CD8-positive, alpha-beta memory T cell (primary cell): ENCODE data around the gene MKKS. TPM values are rescaled to one million over a fixed set of nuclear protein-coding genes. Genes with fewer than 3 reads are reported as not detected.

Experiments
- CTCF ChIA-PET: fragments of 350-600 bp; sonication (Branson Sonifier 250); formaldehyde crosslinking; loops from one replicate; lab custom pipeline; 2021; ENCODE audit warnings: antibody characterized with exemption; lab: Charles Lee
- POLR2A ChIA-PET: fragments of 350-600 bp; sonication (Branson Sonifier 250); formaldehyde crosslinking; loops from one replicate; lab custom pipeline; 2021; ENCODE audit warnings: antibody characterized with exemption; lab: Charles Lee
- DNase-seq, 5 donors: peaks; one replicate each; pipeline versions ENCODE4 v3.0.0 to v3.0.0-alpha.2; 2020 to 2022; ENCODE audit warnings: mixed read lengths in 1 of 5
- H3K27ac ChIP-seq: one replicate; pipeline ENCODE4 v1.7.0; 2013; ENCODE audit warnings: low read depth, mild to moderate bottlenecking, low read length, moderate library complexity
- H3K27me3 ChIP-seq: 2 replicates; pipeline ENCODE4 v1.7.0; 2013; ENCODE audit warnings: low read length, mild to moderate bottlenecking; ENCODE audit not compliant: insufficient read depth, poor library complexity, severe bottlenecking
- H3K36me3 ChIP-seq: 2 replicates; pipeline ENCODE4 v1.7.0; 2013; ENCODE audit warnings: mild to moderate bottlenecking, low read length, moderate library complexity; ENCODE audit not compliant: insufficient read depth
- H3K4me1 ChIP-seq: 2 replicates; pipeline ENCODE4 v1.7.0; 2013; ENCODE audit warnings: mild to moderate bottlenecking, low read length, moderate library complexity; ENCODE audit not compliant: insufficient read depth
- H3K4me3 ChIP-seq: 2 replicates; pipeline ENCODE4 v1.7.0; 2013; ENCODE audit warnings: mild to moderate bottlenecking, low read length
- H3K9me3 ChIP-seq: 2 replicates; pipeline ENCODE4 v1.7.0; 2013; ENCODE audit warnings: mild to moderate bottlenecking, low read length
- H3K27ac Mint-ChIP-seq, 8 donors: one replicate each; pipeline ENCODE4 v1.8.0; 2020 to 2021; ENCODE audit warnings: mixed read lengths in 8 of 8, mild to moderate bottlenecking in 6 of 8, inconsistent platforms in 3 of 8, moderate library complexity in 3 of 8
- H3K27me3 Mint-ChIP-seq, 2 donors: one replicate each; pipeline ENCODE4 v1.8.0; 2020 to 2021; ENCODE audit warnings: mixed read lengths in 2 of 2, mild to moderate bottlenecking in 1 of 2, moderate library complexity in 1 of 2
- H3K36me3 Mint-ChIP-seq, 3 donors: one replicate each; pipeline ENCODE4 v1.8.0; 2020 to 2021; ENCODE audit warnings: mixed read lengths in 3 of 3, inconsistent platforms in 1 of 3, mild to moderate bottlenecking in 1 of 3
- H3K4me1 Mint-ChIP-seq, 3 donors: one replicate each; pipeline ENCODE4 v1.8.0; 2020 to 2021; ENCODE audit warnings: mixed read lengths in 3 of 3, inconsistent platforms in 1 of 3, mild to moderate bottlenecking in 1 of 3
- H3K4me3 Mint-ChIP-seq, 7 donors: one replicate each; pipeline ENCODE4 v1.8.0; 2020 to 2021; ENCODE audit warnings: mixed read lengths in 7 of 7, mild to moderate bottlenecking in 6 of 7, moderate library complexity in 4 of 7, inconsistent platforms in 2 of 7
- H3K9me3 Mint-ChIP-seq, 5 donors: one replicate each; pipeline ENCODE4 v1.8.0; 2020 to 2022; ENCODE audit warnings: mixed read lengths in 5 of 5, mild to moderate bottlenecking in 3 of 5, moderate library complexity in 2 of 5, inconsistent platforms in 1 of 5
- polyA plus RNA-seq: library from polyadenylated mRNA; unstranded; fragments of 300-500 nt; fragmentation: Illumina TruSeq; gene quantifications from one replicate; pipeline ENCODE4 v1.2.3, GENCODE V29; 2021
- total RNA-seq, 2 experiments: library from RNA; stranded (reverse); gene quantifications; one replicate each; pipeline ENCODE4 v1.2.3, GENCODE V29; 2021

Gene MKKS
- total and polyA plus RNA-seq, 3 experiments from 2014 or later, result 7.7 to 37.7 (median 8.2) TPM

GRCh38 chr20:10448270-10449156 lies 14.5 kb upstream of the MKKS start:
- no peak for DNase-seq
- Mint-ChIP-seq H3K9me3 (no peaks in the 10 kb centered on the region), H3K27me3 (no peaks in the 10 kb centered on the region), H3K4me3 (peak overlapping the region in 4 of 7 donors; percentile 5 to 75 (median 28)), H3K27ac (peak overlapping the region in 1 of 8 donors; percentile 73), H3K4me1 (peaks cover 26 to 34% (median 32%) of the 10 kb centered on the region in 3 donors), H3K36me3 (peaks cover 0 to 5% (median 0%) of the 10 kb centered on the region in 3 donors)
- no peak overlapping the region for H3K4me3 ChIP-seq
- H3K27ac ChIP-seq, result no peak overlapping the region
- H3K27me3 ChIP-seq, result no peaks in the 10 kb centered on the region
- CTCF ChIA-PET, result interaction anchor here (1.0 to 1.5 kb wide), 2 partner anchors 10 to 14 kb away, joined by 3 read pairs; partner anchors contain the start of gene SLX4IP
- H3K9me3 ChIP-seq, result no peaks in the 10 kb centered on the region
- no peaks in the 10 kb centered on the region for H3K36me3 ChIP-seq
- POLR2A ChIA-PET, result no interaction called here
- peaks cover 13% of the 10 kb centered on the region for H3K4me1 ChIP-seq

- DNase-seq, result peak; percentile 12 to 66 (median 32)
- POLR2A ChIA-PET, result no interaction called here
- H3K36me3 ChIP-seq, result no peaks in the 10 kb centered on the region
- no peak overlapping the region for H3K4me3 ChIP-seq
- no peaks in the 10 kb centered on the region for H3K27me3 Mint-ChIP-seq
- no peak overlapping the region for H3K27ac ChIP-seq
- H3K36me3 Mint-ChIP-seq, result peaks cover 0 to 3% (median 0%) of the 10 kb centered on the region in 3 donors
- H3K27me3 ChIP-seq, result no peaks in the 10 kb centered on the region
- H3K9me3 Mint-ChIP-seq, result no peaks in the 10 kb centered on the region
- peak overlapping the region; percentile 49 to 89 (median 75) for H3K4me3 Mint-ChIP-seq
- peaks cover 6% of the 10 kb centered on the region for H3K4me1 ChIP-seq
- H3K27ac Mint-ChIP-seq, result peak overlapping the region; percentile 14 to 81 (median 58)
- no peaks in the 10 kb centered on the region for H3K9me3 ChIP-seq
- CTCF ChIA-PET, result no interaction called here
- H3K4me1 Mint-ChIP-seq, result peaks cover 18 to 29% (median 25%) of the 10 kb centered on the region in 3 donors
Observed at GRCh38 chr20:10447028-10447427, 13.0 kb upstream of the MKKS start.

DNA sequence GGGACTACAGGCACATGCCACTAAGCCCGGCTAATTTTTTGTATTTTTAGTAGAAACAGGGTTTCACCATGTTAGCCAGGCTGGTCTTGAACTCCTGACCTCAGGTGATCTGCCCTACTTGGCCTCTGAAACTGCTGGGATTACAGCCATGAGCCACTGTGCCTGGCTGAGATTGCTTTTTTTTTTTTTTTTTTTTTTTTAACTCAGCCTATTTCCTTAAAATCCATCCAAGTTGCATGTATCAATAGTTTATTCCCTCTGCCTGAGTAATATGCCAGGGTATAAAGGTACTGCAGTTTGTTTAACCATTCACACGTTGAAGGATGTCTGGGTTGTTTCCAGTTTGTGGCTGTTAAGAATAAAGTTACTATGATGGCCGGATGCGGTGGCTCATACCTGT lies 11.7 kb upstream of the MKKS start:
- CTCF ChIA-PET, result no interaction called here
- Histone ChIP-seq H3K36me3 (no peaks in the 10 kb centered on the region), H3K9me3 (no peaks in the 10 kb centered on the region), H3K27ac (no peak overlapping the region), H3K4me3 (no peak overlapping the region), H3K27me3 (no peaks in the 10 kb centered on the region), H3K4me1 (peaks cover 6% of the 10 kb centered on the region)
- no peak for DNase-seq
- Mint-ChIP-seq H3K27me3 (peaks cover 0 to 1% of the 10 kb centered on the region in 2 donors), H3K9me3 (no peaks in the 10 kb centered on the region), H3K27ac (peak overlapping the region in 1 of 8 donors; percentile 33), H3K4me3 (no peak overlapping the region), H3K36me3 (peaks cover 0 to 3% (median 0%) of the 10 kb centered on the region in 3 donors), H3K4me1 (peaks cover 18 to 29% (median 25%) of the 10 kb centered on the region in 3 donors)
- POLR2A ChIA-PET, result no interaction called here

DNA sequence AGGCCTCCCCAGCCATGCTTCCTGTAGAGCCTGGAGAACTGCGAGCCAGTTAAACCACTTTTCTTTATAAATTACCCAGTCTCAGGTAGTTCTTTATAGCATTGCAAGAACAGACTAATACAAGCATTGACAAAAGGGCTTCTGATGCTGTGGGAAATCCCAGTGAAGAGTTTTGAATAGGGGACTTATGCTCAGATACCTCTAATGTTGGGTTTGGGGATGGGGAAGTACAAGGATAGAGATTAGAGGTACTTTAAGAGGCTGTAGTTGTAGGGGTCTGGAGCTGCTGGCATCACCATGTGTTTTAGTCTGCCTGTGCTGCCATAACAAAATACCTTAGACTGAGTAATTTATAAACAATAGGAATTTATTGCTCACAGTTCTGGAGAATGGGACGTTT lies 9.9 kb upstream of the MKKS start:
- POLR2A ChIA-PET, result interaction anchor here (0.6 kb wide), 1 partner anchor 10 kb away, joined by 3 read pairs; the partner anchor contains the start of gene MKKS
- Mint-ChIP-seq H3K4me3 (no peak overlapping the region), H3K27ac (peak overlapping the region in 1 of 8 donors; percentile 72), H3K9me3 (no peaks in the 10 kb centered on the region), H3K36me3 (peaks cover 0 to 4% (median 0%) of the 10 kb centered on the region in 3 donors), H3K27me3 (peaks cover 0 to 1% of the 10 kb centered on the region in 2 donors), H3K4me1 (peaks cover 18 to 29% (median 25%) of the 10 kb centered on the region in 3 donors)
- Histone ChIP-seq H3K4me3 (no peak overlapping the region), H3K27me3 (no peaks in the 10 kb centered on the region), H3K4me1 (peaks cover 6% of the 10 kb centered on the region), H3K9me3 (no peaks in the 10 kb centered on the region), H3K27ac (no peak overlapping the region), H3K36me3 (no peaks in the 10 kb centered on the region)
- DNase-seq, result no peak
- CTCF ChIA-PET, result interaction anchor here (1.8 kb wide), 1 partner anchor 17 kb away, joined by 5 read pairs; no protein-coding TSS in a partner anchor

- ChIA-PET CTCF (no interaction called here), POLR2A (no interaction called here)
- H3K27ac Mint-ChIP-seq, result peak overlapping the region in 1 of 8 donors; percentile 36
Observed at GRCh38 chr20:10438217-10438616, 4.2 kb upstream of the MKKS start.

DNA sequence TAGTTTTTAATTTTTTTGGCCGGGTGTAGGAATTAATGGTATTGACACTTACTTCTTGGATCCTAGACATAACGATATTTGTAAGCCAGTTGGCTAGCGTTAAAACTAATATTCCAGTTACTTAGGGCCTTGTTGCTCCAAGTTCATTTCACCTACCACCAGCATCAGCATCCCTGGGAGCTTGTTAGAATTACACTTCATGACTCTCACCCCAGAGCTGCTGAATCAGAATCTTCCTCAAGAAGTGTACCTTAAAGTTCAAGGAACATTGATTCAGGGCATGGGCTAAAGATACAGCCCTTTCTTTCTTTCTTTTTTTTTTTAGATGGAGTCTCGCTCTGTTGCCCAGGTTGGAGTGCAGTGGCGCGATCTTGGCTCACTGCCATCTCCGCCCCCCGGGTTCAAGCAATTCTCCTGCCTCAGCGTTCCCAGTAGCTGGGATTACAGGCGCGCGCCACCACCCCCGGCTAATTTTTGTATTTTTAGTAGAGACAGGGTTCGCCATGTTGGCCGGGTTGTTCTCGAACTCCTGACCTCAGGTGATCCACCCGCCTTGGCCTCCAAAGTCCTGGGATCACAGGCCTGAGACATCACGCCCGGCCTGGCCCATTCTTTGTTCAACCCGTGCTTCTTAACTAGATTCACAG lies 2.2 kb upstream of the MKKS start:
- Mint-ChIP-seq H3K4me1 (peaks cover 27 to 53% (median 51%) of the 10 kb centered on the region in 3 donors), H3K27ac (peak overlapping the region in 6 of 8 donors; percentile 15 to 99 (median 74)), H3K4me3 (peak overlapping the region in 5 of 7 donors; percentile 93 to 99 (median 98)), H3K36me3 (peaks cover 0 to 14% (median 2%) of the 10 kb centered on the region in 3 donors), H3K27me3 (peaks cover 0 to 2% of the 10 kb centered on the region in 2 donors), H3K9me3 (no peaks in the 10 kb centered on the region)
- Histone ChIP-seq H3K9me3 (no peaks in the 10 kb centered on the region), H3K4me1 (peaks cover 24% of the 10 kb centered on the region), H3K4me3 (no peak overlapping the region), H3K27me3 (no peaks in the 10 kb centered on the region), H3K27ac (no peak overlapping the region), H3K36me3 (no peaks in the 10 kb centered on the region)
- ChIA-PET CTCF (no interaction called here), POLR2A (no interaction called here)
- no peak for DNase-seq

More at GRCh38 chr20:10438217-10438616, 4.2 kb upstream of the MKKS start:
- peaks cover 0 to 3% of the 10 kb centered on the region in 2 donors for H3K27me3 Mint-ChIP-seq
- Histone ChIP-seq H3K4me1 (peaks cover 8% of the 10 kb centered on the region), H3K27ac (no peak overlapping the region), H3K9me3 (no peaks in the 10 kb centered on the region), H3K27me3 (no peaks in the 10 kb centered on the region), H3K36me3 (no peaks in the 10 kb centered on the region), H3K4me3 (no peak overlapping the region)
- peak overlapping the region in 1 of 7 donors; percentile 72 for H3K4me3 Mint-ChIP-seq
- DNase-seq, result no peak
- H3K36me3 Mint-ChIP-seq, result peaks cover 0 to 14% (median 3%) of the 10 kb centered on the region in 3 donors
- H3K9me3 Mint-ChIP-seq, result no peaks in the 10 kb centered on the region
- peaks cover 15 to 39% (median 36%) of the 10 kb centered on the region in 3 donors for H3K4me1 Mint-ChIP-seq

DNA sequence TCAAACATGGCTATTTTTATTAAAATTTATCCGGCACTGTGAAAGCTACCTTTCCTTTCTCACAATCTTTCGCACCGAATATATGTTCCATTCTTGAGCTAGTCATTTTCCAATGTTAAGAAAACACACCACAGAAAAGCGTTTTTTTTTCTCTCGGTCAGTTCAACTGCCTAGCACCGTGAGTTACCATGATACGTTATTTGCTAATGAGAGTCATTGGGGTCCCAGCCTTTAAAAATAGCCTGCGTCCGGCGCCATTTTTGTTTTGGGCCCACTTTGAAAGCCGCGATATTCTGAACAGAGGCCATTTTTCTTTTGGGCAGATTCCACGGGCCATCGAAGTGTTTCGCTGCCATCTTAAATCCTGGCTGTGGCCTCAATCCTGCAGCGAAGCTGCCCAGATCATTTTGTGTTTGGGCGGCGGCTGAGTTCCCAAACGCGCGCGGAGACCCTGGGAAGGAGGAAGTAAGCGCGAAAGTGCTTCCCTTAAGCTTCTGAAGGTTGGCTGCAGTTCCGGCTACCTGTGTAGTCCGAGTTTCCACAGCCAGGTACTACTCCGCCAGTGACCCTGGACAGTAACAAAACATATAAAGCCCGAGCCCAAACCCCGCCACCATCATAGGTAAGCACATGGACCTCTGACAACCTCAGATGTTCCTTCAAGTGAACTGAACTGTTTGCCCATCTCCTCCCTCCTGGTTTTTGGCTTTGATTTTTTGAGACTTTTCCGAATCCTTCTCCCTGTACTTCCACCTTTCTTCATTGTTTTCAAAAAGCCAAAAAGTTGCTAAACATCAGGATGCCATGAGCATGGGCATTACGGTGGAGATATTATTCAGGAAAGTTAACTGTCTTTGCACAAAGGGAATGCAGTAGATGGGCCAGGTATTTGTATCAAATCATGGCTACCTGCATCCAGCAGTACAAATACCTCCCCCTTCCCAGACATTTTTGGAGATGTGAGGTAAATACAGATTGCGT lies 1.1 kb upstream of the MKKS start, which contains the start of gene SLX4IP:
Gene SLX4IP (plus strand): TSS at position 474 of the 981 bp plus-strand sequence. CDS start 22,900 bp downstream, outside the sequence.
- peaks cover 0 to 2% of the 10 kb centered on the region in 2 donors for H3K27me3 Mint-ChIP-seq
- no peaks in the 10 kb centered on the region for H3K9me3 Mint-ChIP-seq
- peak within 1 kb of the TSS; percentile 92 to 99 (median 94) for H3K4me3 Mint-ChIP-seq
- peaks cover 32 to 64% (median 62%) of the 10 kb centered on the region in 3 donors for H3K4me1 Mint-ChIP-seq
- Histone ChIP-seq H3K27ac (peak within 1 kb of the TSS; percentile 91), H3K9me3 (no peaks in the 10 kb centered on the region), H3K4me1 (peaks cover 25% of the 10 kb centered on the region), H3K4me3 (peak within 1 kb of the TSS; percentile 85), H3K36me3 (no peaks in the 10 kb centered on the region), H3K27me3 (no peaks in the 10 kb centered on the region)
- peak; percentile 69 to 89 (median 81) for DNase-seq
- ChIA-PET CTCF (interaction anchor here (1.0 to 1.1 kb wide), 2 partner anchors 14 to 84 kb away, joined by 3 read pairs; no protein-coding TSS in a partner anchor), POLR2A (interaction anchor here (1.2 to 1.8 kb wide), 4 partner anchors 27 to 400 kb away, joined by 3 to 7 read pairs (median 4); partner anchors contain the start of gene ANKEF1)
- H3K27ac Mint-ChIP-seq, result peak within 1 kb of the TSS; percentile 93 to 99 (median 96)
- peaks cover 0 to 14% (median 0%) of the 10 kb centered on the region in 3 donors for H3K36me3 Mint-ChIP-seq
